Sigmoid colon (tissue), 4 donors: ENCODE data around the gene KATNB1.

Experiments
- CTCF ChIP-seq, 4 experiments: fragments of 450-650 bp in 3 of 4; fragments of 200-600 bp in 1 of 4; IDR thresholded peaks; one replicate each; pipeline ENCODE4 v1.5.1; 2016 to 2019; ENCODE audit warnings: antibody characterized with exemption in 4 of 4, mild to moderate bottlenecking in 3 of 4, moderate library complexity in 2 of 4
- EP300 ChIP-seq, 4 donors: sonication (generic); formaldehyde crosslinking; IDR thresholded peaks; one replicate each; pipeline ENCODE4 v1.6.1; 2017; ENCODE audit warnings: antibody characterized with exemption in 4 of 4
- POLR2A ChIP-seq, 2 donors: fragments of 450-650 bp; IDR thresholded peaks; one replicate each; pipeline ENCODE4 v1.6.1; 2016; ENCODE audit warnings: antibody characterized with exemption in 2 of 2, mild to moderate bottlenecking in 2 of 2, moderate library complexity in 2 of 2

- TF ChIP-seq CTCF (IDR thresholded peaks at IDR 0.05) = no peak
- no peak for TF ChIP-seq EP300 (IDR thresholded peaks at IDR 0.05)
- no peak for TF ChIP-seq POLR2A (IDR thresholded peaks at IDR 0.05)
Observed at GRCh38 chr16:57694725-57695679, 40.6 kb upstream of the KATNB1 start, which contains the start of gene DRC7.
